HG03442 (cell line): Measurements from ENCODE around the gene MAP3K10.
"Not testable (repeated sequence)": the region's sequence is repeated elsewhere in the genome, so short reads cannot be mapped to it uniquely, and the experiment has no call there.

Source experiments
- ATAC-seq: cut with Tn5 transposase; IDR thresholded peaks from one replicate; pipeline ENCODE4 v1.9.1; 2021; ENCODE audit warnings: mild to moderate bottlenecking, moderate library complexity; ENCODE audit not compliant: unreplicated experiment

Gene MAP3K10

GRCh38 chr19:40190891-40191835, at the start of gene MAP3K10:
TSS of gene MAP3K10 (plus strand) at chr19:40191426. CDS start at chr19:40192032, 606 bp downstream.
- peak; percentile 70 for ATAC-seq

GRCh38 chr19:40141551-40141950, 49.7 kb upstream of the MAP3K10 start:
- no peak for ATAC-seq

- no peak for ATAC-seq
Measured at GRCh38 chr19:40143612-40144011, 47.6 kb upstream of the MAP3K10 start.

DNA sequence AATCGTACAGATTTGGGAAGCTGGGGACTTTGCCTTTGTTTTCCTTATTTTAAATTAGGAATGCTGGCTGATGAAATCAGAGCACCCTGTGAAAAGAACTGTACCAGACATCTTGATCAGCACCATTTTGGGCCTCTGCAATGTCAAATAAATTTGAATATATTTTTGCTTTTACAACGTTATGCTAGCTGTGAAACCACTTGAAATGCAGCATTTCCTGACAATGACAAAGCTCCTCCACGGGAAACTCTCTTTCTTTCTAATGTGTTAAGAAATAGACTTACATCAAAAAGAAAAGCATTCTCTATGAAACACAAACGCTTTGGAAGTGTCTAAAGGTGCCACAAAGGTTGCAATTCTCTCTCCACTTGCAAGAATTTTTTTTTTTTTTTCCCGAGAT, 47.1 kb upstream of the MAP3K10 start:
- ATAC-seq = no peak

DNA sequence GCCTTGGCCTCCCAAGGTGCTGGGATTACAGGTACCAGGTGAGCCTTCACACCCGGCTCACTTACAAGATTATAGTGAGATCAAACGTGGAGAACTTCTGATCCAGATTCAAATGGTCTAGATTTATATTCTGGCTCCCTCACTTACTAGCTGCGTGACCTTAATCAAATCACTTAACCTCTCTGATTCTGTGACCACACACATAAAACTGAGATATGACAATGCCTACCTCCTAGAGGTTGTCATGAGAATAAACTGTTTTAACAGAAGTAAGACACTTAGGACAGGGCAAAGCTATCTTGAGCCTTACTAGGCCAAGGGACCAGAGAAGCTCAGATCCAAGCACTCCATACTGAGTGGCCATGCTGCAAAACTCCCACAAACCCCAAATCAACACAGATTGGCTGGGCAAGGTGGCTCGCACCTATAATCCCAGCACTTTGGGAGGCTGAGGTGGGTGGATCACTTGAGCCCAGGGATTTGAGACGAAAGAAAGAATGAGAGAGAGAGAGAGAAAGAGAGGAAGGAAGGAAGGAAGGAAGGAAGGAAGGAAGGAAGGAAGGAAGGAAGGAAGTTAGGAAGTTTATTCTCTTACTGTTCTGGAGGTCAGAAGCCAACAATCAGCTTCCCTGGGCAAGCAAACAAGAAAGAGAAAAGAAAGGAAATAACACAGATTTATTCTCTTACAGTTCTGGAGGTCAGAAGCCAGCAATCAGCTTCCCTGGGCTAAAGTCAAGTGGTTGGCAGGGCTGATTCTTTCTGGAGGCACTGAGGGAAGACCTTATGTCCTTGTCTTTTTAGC, 46.1 kb upstream of the MAP3K10 start:
- no peak for ATAC-seq

DNA sequence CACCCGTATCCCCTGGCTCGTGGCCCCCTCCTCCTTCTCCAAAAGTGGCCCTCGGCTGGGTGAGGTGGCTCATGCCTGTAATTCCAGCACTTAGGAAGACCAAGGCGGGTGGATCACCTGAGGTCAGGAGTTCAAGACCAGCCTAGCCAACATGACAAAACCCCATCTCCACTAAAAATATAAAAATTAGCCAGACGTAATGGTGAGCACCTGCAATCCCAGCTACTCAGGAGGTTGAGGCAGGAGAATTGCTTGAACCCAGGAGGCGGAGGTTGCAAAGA, 45.5 kb upstream of the MAP3K10 start:
- ATAC-seq = not testable (repeated sequence)

DNA sequence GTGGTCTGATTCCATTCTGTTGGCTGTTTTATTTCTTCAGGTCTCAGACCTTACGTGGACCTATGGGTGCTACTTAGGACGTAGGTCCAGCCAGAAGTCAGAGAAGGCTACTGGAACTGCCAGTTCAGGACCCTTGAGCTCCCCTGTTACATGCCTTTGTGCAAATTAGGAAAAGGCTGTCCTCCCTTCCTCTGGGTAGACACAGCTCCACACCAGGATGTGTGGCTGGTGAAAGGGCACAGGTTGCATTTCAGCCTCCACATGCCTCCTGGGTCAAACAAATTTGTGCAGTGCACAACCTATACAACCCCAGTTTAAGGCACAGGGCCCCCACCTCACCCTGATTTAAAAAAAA, 43.9 kb upstream of the MAP3K10 start:
- no peak for ATAC-seq

DNA sequence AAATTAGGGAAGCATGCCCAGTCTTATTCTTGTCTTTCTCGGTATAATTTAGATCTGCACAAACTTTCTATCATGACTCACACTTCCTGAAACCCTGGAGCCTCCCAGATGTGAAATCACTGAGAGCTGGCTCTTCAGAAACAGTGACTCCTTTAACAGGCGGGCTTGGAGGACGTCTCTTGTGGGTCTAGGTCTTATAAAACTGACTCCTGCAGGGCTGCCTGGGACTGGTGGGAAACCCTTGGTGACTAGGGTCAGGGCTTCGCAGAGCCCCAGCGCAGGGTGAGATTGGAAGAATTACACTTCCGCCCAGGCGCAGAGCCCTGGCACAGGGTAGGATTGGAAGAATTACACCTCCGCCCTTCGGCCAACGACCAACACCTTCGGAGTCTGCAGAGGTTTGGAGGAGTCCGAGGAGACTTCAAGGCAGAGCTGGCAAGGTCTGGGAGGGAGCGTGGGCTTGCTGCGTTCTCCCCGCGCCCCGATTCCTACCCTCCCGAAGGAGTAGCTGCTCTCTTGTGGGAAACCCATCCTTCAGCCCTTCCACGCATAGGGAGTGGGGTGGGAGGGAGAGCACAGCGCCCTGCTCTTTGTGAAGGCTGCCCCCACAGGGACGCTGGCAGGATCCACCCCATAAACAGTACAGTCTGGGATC, 43.4 kb upstream of the MAP3K10 start:
- ATAC-seq = no peak

DNA sequence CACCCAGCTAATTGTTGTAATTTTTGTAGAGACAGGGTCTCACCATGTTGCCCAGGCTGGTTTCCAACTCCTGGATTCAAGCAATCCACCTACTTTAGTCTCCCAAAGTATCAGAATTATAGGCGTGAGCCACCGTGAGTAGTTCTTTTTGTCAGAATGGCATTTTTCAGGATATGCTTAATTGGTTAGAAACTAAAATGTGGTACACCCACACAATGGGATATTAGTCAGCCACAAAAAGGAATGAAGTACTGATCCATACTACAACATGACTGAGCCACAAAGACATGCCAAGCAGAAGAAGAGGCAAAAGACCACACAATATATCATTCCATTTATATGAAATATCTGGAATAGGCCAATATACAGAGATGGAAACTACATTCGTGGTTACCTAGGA, 41.7 kb upstream of the MAP3K10 start:
- ATAC-seq = no peak

- ATAC-seq = no peak
Measured at GRCh38 chr19:40150170-40150569, 41.1 kb upstream of the MAP3K10 start.

- ATAC-seq = no peak
Measured at GRCh38 chr19:40154121-40154680, 37.0 kb upstream of the MAP3K10 start.

- ATAC-seq = no peak
Measured at GRCh38 chr19:40155749-40156265, 35.4 kb upstream of the MAP3K10 start.

DNA sequence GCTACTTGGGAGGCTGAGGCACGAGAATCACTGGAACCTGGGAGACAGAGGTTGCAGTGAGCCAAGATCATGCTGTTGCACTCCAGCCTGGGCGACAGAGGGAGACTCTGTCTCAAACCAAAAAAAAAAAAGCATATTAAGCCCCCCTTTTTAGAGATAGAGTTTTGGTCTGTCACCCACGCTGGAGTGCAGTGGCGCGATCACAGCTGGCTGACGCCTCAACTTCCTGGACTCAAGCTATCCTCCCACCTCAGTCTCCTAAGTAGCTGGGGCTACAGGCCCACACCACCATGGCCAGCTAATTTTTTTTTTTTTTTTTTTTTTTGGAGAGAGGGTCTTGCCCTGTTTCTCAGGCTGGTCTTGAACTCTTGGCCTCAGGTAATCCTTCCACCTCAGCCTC, 34.2 kb upstream of the MAP3K10 start:
- ATAC-seq = no peak

GRCh38 chr19:40159744-40160143, 31.5 kb upstream of the MAP3K10 start:
- no peak for ATAC-seq

DNA sequence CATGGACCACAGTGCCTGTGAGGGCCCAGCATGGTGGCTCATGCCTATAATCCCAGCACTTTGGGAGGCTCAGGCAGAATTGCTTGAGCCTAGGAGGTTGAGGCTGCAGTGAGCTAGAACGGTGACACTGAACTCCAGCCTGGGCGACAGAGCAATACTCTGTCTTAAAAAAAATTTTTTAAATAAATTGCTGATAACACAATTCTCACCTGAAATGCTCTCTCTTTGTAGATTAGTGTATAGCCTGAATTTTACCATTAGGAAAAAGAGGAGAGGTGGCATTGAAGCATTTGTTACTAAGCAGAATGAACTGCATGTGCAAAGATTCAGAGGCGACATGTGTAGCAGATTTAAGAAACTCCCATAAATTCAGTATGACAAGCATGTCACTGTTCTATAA, 29.1 kb upstream of the MAP3K10 start:
- ATAC-seq = no peak

DNA sequence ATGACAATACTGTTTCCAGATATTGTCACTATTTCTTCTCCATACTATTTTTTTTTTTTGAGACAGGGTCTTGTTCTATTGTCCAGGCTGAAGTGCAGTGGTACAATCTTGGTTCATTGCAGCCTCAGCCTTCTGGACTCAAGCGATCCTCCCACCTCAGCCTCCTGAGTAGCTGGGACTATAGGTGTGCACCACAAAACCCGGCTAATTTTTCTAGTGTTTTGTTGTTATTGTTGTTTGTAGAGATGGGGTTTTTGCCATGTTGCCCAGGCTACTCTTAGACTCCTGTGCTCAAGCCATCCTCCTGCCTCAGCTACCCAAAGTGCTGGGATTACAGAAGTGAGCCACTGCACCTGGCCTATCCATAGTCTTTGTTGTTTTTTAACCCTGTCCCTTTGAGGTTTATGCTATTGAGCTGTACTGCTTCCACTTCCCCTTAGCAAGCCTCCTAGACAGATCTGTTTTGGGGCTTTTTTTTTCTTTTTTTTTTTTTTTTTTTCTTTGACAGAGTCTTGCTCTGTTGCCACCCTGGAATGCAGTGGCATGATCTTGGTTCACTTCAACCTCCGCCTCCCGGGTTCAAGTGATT, 27.6 kb upstream of the MAP3K10 start:
- no peak for ATAC-seq

GRCh38 chr19:40165362-40165937, 25.8 kb upstream of the MAP3K10 start:
- ATAC-seq = no peak

DNA sequence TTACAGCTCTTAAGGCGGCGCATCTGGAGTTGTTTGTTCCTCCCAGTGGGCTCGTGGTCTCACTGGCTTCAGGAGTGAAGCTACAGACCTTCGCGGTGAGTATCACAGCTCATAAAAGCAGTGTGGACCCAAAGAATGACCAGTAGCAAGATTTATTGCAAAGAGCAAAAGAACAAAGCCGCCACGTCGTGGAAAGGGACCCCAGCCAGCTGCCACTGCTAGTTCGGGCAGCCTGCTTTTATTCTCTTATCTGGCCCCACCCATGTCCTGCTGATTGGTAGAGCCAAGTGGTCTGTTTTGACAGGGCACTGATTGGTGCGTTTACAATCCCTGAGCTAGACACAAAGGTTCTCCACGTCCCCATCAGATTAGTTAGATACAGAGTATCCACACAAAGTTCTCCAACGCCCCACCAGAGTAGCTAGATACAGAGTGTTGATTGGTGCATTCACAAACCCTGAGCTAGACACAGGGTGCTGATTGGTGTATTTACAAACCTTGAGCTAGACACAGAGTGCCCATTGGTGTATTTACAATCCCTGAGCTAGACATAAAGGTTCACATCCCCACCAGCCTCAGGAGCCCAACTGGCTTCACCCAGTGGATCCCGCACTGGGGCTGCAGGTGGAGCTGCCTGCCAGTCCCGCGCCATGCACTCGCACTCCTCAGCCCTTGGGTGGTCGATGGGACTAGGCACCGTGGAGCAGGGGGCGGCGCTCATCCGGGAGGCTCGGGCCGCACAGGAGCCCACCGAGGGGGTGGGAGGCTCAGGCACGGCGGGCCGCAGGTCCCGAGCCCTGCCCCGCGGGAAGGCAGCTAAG, 21.5 kb upstream of the MAP3K10 start:
- not testable (repeated sequence) for ATAC-seq

GRCh38 chr19:40170303-40170989, 20.8 kb upstream of the MAP3K10 start:
- not testable (repeated sequence) for ATAC-seq
